HepG2 (cell line): ENCODE measurements around the gene STX4. TPM values are rescaled to one million over a fixed set of nuclear protein-coding genes. Genes with fewer than 3 reads are reported as not detected.

ENCODE experiments used
- BRCA1 ChIP-seq: sonication (generic); formaldehyde crosslinking; IDR thresholded peaks from 2 replicates; pipeline ENCODE4 v1.4.0; 2020; ENCODE audit warnings: missing genetic modification reagents
- CENPX ChIP-seq: sonication (generic); formaldehyde crosslinking; IDR thresholded peaks from 2 replicates; pipeline ENCODE4 v1.9.0; 2021; ENCODE audit warnings: mild to moderate bottlenecking, missing genetic modification reagents, moderate library complexity
- NFIC ChIP-seq: IDR thresholded peaks from 2 replicates; pipeline ENCODE4 v1.6.1; 2012; ENCODE audit warnings: mild to moderate bottlenecking, low read length, inconsistent platforms
- ZFX ChIP-seq: sonication (generic); formaldehyde crosslinking; IDR thresholded peaks from 2 replicates; pipeline ENCODE4 v1.4.0; 2020; ENCODE audit warnings: mild to moderate bottlenecking, low read depth, missing genetic modification reagents, moderate library complexity
- ZNF282 ChIP-seq: fragments of 450-650 bp; IDR thresholded peaks from 2 replicates; pipeline ENCODE4 v1.6.1; 2018; ENCODE audit not compliant: partially characterized antibody
- ZNF343 ChIP-seq: sonication (generic); formaldehyde crosslinking; IDR thresholded peaks from 2 replicates; pipeline ENCODE4 v1.4.0; 2020; ENCODE audit warnings: mild to moderate bottlenecking, missing genetic modification reagents
- ZNF367 ChIP-seq: sonication (generic); formaldehyde crosslinking; IDR thresholded peaks from 2 replicates; pipeline ENCODE4 v1.4.0; 2020; ENCODE audit warnings: missing genetic modification reagents, borderline replicate concordance
- ZNF792 ChIP-seq: IDR thresholded peaks from 2 replicates; pipeline ENCODE4 v1.6.1; 2016
- polyA plus RNA-seq, 8 experiments: library from polyadenylated mRNA; depleted of rRNA in 3 of 8; stranded (reverse) in 7 of 8; unstranded in 1 of 8; fragments of >200 nt; fragmentation: Illumina TruSeq in 4 of 8; extraction: Trizol in 4 of 8; gene quantifications; 2 replicates each; pipeline versions ENCODE4 v1.2.1 to v1.2.3, GENCODE V29; 2011 to 2016; ENCODE audit warnings: low read depth in 4 of 8, missing spikeins in 1 of 8, mixed read lengths in 1 of 8; ENCODE audit not compliant: insufficient read depth in 1 of 8
- total RNA-seq, 5 experiments: library from RNA; depleted of rRNA; stranded (reverse); fragments of >200 nt; fragmentation: Illumina TruSeq; extraction: Trizol; gene quantifications; 2 replicates each; pipeline ENCODE4 v1.2.3, GENCODE V29; 2016; ENCODE audit warnings: low read depth in 1 of 5
- TF ChIP-seq, protein P1 (sequence below): sonication (generic); formaldehyde crosslinking; IDR thresholded peaks from 2 replicates; pipeline ENCODE4 v1.4.0; 2020; ENCODE audit warnings: missing genetic modification reagents
- TF ChIP-seq, protein P2 (sequence below): sonication (generic); formaldehyde crosslinking; IDR thresholded peaks from 2 replicates; pipeline ENCODE4 v1.4.0; 2020; ENCODE audit warnings: missing genetic modification reagents, borderline replicate concordance
- TF ChIP-seq, protein P3 (sequence below): sonication (generic); formaldehyde crosslinking; IDR thresholded peaks from 2 replicates; pipeline ENCODE4 v1.5.0; 2020; ENCODE audit warnings: missing genetic modification reagents
- TF ChIP-seq, protein P4 (sequence below): sonication (generic); formaldehyde crosslinking; IDR thresholded peaks from 2 replicates; pipeline ENCODE4 v1.9.0; 2021; ENCODE audit warnings: missing genetic modification reagents, mild to moderate bottlenecking, borderline replicate concordance
- TF ChIP-seq, protein P5 (sequence below): IDR thresholded peaks from 2 replicates; pipeline ENCODE4 v1.6.1; 2012; ENCODE audit warnings: low read length, improper control_type of control experiment

Gene STX4
- total and polyA plus RNA-seq, 2 of the 13 experiments (the other 11 are each of a cell fraction or from before 2014, with no cell fraction given) = 29.2 to 34.6 TPM

DNA sequence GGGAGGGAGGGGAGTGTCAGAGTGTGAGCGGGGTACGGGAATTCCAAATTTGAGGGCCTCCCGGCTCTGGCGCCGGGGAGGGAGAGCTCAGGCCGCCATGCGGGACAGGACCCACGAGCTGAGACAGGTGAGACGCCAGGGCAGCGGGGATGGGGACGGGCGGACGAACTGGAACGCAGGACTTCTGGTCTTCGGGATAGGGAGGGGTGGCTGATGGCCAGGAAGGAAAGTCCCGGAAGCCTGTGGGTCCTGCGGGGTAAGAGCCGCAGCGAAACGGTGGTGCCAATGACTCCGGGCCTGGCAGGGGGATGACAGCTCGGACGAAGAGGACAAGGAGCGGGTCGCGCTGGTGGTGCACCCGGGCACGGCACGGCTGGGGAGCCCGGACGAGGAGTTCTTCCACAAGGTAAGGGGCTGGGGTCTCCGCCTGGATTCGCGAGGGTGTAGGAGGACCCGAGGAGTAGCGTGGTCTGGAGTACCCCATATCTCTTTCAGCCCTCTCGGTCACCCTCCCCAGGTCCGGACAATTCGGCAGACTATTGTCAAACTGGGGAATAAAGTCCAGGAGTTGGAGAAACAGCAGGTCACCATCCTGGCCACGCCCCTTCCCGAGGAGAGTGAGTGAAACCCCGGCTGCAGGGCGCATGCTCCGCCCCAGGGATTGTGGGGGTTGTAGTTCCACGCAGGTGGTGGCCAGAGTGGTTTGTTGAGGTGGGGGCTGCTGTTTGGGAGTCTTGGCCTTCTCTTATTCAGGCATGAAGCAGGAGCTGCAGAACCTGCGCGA is 543 bp downstream of the STX4 start (continued):
- TF ChIP-seq, protein P1, sequence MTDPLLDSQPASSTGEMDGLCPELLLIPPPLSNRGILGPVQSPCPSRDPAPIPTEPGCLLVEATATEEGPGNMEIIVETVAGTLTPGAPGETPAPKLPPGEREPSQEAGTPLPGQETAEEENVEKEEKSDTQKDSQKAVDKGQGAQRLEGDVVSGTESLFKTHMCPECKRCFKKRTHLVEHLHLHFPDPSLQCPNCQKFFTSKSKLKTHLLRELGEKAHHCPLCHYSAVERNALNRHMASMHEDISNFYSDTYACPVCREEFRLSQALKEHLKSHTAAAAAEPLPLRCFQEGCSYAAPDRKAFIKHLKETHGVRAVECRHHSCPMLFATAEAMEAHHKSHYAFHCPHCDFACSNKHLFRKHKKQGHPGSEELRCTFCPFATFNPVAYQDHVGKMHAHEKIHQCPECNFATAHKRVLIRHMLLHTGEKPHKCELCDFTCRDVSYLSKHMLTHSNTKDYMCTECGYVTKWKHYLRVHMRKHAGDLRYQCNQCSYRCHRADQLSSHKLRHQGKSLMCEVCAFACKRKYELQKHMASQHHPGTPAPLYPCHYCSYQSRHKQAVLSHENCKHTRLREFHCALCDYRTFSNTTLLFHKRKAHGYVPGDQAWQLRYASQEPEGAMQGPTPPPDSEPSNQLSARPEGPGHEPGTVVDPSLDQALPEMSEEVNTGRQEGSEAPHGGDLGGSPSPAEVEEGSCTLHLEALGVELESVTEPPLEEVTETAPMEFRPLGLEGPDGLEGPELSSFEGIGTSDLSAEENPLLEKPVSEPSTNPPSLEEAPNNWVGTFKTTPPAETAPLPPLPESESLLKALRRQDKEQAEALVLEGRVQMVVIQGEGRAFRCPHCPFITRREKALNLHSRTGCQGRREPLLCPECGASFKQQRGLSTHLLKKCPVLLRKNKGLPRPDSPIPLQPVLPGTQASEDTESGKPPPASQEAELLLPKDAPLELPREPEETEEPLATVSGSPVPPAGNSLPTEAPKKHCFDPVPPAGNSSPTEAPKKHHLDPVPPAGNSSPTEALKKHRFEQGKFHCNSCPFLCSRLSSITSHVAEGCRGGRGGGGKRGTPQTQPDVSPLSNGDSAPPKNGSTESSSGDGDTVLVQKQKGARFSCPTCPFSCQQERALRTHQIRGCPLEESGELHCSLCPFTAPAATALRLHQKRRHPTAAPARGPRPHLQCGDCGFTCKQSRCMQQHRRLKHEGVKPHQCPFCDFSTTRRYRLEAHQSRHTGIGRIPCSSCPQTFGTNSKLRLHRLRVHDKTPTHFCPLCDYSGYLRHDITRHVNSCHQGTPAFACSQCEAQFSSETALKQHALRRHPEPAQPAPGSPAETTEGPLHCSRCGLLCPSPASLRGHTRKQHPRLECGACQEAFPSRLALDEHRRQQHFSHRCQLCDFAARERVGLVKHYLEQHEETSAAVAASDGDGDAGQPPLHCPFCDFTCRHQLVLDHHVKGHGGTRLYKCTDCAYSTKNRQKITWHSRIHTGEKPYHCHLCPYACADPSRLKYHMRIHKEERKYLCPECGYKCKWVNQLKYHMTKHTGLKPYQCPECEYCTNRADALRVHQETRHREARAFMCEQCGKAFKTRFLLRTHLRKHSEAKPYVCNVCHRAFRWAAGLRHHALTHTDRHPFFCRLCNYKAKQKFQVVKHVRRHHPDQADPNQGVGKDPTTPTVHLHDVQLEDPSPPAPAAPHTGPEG (CRISPR knock-in tag) = peak; percentile 68; the same call in 1 of the 2 replicates
- peak; percentile 73; the same call in 1 of the 2 replicates for TF ChIP-seq ZNF792 (CRISPR knock-in tag)
- TF ChIP-seq, protein P2, sequence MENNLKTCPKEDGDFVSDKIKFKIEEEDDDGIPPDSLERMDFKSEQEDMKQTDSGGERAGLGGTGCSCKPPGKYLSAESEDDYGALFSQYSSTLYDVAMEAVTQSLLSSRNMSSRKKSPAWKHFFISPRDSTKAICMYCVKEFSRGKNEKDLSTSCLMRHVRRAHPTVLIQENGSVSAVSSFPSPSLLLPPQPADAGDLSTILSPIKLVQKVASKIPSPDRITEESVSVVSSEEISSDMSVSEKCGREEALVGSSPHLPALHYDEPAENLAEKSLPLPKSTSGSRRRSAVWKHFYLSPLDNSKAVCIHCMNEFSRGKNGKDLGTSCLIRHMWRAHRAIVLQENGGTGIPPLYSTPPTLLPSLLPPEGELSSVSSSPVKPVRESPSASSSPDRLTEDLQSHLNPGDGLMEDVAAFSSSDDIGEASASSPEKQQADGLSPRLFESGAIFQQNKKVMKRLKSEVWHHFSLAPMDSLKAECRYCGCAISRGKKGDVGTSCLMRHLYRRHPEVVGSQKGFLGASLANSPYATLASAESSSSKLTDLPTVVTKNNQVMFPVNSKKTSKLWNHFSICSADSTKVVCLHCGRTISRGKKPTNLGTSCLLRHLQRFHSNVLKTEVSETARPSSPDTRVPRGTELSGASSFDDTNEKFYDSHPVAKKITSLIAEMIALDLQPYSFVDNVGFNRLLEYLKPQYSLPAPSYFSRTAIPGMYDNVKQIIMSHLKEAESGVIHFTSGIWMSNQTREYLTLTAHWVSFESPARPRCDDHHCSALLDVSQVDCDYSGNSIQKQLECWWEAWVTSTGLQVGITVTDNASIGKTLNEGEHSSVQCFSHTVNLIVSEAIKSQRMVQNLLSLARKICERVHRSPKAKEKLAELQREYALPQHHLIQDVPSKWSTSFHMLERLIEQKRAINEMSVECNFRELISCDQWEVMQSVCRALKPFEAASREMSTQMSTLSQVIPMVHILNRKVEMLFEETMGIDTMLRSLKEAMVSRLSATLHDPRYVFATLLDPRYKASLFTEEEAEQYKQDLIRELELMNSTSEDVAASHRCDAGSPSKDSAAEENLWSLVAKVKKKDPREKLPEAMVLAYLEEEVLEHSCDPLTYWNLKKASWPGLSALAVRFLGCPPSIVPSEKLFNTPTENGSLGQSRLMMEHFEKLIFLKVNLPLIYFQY = peak; percentile 69; the same call in 1 of the 2 replicates
- TF ChIP-seq CENPX (CRISPR knock-in tag) = no peak
- TF ChIP-seq BRCA1 = no peak
- no peak for TF ChIP-seq ZNF282
- TF ChIP-seq, protein P3, sequence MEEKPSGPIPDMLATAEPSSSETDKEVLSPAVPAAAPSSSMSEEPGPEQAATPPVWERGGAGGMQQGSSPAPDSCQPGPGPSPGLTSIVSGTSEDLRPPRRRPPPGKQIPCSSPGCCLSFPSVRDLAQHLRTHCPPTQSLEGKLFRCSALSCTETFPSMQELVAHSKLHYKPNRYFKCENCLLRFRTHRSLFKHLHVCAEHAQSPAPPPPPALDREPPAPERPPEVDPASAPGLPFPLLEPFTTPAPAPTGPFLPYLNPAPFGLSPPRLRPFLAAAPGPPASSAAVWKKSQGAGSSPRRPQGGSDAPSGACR (CRISPR knock-in tag) = 0 out of 2 replicates have a peak, but pooled peaks have one; percentile 10
- TF ChIP-seq ZNF367 (CRISPR knock-in tag) = no peak
- TF ChIP-seq, protein P4, sequence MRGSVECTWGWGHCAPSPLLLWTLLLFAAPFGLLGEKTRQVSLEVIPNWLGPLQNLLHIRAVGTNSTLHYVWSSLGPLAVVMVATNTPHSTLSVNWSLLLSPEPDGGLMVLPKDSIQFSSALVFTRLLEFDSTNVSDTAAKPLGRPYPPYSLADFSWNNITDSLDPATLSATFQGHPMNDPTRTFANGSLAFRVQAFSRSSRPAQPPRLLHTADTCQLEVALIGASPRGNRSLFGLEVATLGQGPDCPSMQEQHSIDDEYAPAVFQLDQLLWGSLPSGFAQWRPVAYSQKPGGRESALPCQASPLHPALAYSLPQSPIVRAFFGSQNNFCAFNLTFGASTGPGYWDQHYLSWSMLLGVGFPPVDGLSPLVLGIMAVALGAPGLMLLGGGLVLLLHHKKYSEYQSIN (CRISPR knock-in tag) = no peak
- TF ChIP-seq, protein P5, sequence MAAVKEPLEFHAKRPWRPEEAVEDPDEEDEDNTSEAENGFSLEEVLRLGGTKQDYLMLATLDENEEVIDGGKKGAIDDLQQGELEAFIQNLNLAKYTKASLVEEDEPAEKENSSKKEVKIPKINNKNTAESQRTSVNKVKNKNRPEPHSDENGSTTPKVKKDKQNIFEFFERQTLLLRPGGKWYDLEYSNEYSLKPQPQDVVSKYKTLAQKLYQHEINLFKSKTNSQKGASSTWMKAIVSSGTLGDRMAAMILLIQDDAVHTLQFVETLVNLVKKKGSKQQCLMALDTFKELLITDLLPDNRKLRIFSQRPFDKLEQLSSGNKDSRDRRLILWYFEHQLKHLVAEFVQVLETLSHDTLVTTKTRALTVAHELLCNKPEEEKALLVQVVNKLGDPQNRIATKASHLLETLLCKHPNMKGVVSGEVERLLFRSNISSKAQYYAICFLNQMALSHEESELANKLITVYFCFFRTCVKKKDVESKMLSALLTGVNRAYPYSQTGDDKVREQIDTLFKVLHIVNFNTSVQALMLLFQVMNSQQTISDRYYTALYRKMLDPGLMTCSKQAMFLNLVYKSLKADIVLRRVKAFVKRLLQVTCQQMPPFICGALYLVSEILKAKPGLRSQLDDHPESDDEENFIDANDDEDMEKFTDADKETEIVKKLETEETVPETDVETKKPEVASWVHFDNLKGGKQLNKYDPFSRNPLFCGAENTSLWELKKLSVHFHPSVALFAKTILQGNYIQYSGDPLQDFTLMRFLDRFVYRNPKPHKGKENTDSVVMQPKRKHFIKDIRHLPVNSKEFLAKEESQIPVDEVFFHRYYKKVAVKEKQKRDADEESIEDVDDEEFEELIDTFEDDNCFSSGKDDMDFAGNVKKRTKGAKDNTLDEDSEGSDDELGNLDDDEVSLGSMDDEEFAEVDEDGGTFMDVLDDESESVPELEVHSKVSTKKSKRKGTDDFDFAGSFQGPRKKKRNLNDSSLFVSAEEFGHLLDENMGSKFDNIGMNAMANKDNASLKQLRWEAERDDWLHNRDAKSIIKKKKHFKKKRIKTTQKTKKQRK = no peak
- peak; percentile 37 for TF ChIP-seq ZFX (CRISPR knock-in tag)
- TF ChIP-seq NFIC = no peak
- TF ChIP-seq ZNF343 = no peak
